ENCODE results near the gene CDC34.

The CDC34 gene

GRCh38 chr19:531753-532560, at the start of gene CDC34:
TSS of gene CDC34 (plus strand) at chr19:531760. CDS start at chr19:531932, 172 bp downstream.
- Histone ChIP-seq H3K4me1 (ENCODE audit: insufficient read depth, low read length) (no peaks in the 10 kb centered on the region), H3K36me3 (ENCODE audit: insufficient read depth, low read length) (peaks cover 5% of the 10 kb centered on the region; the same call in 1 of the 2 replicates), H3K9me3 (ENCODE audit: control insufficient read depth, insufficient read depth, low read length) (no peaks in the 10 kb centered on the region; the same call in 1 of the 2 replicates), H3K9ac (ENCODE audit: low read depth, low read length) (peak within 1 kb of the TSS; percentile 94)

DNA sequence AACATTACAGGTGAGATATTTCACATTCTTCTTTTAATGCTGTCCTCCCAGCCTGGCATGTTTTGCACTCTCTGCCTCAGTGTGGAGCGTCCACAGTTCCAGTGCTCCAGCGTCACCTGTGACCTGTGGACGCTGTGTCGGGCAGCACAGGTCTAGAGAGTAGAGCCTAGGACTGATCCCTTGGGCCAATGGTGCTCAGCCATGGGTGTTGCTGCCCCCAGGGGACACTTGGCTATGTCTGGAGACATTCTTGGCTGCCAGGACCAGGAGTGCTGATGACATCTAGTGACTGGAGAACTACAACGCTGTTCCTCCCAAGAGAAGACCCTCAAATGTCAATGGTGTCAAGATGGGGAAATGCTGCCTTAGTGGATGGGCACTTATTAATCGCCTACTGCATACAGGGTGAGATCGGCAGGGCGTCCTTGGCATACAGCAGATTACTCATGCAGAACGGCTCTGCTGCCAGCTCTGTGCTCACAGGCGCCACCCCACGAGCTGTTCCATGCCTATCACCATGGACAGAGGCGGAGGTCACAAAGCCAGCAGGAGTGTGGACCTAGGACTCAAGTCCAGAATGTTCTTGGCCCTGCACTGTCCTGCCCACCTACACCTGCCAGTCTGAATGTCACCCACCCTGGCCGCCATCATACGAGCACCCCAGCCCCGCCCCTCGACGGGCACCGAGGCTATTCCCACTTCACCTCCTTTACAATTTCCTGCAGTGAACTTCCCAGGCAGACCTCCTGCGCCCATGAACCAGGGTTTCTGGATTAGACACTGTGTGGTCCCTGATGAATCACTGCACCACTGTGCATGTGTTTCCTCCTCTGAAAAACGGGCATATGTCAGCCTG, 49.1 kb upstream of the CDC34 start:
- no peaks in the 10 kb centered on the region for H3K36me3 ChIP-seq (ENCODE audit: insufficient read depth, low read length)
- no peak overlapping the region for H3K9ac ChIP-seq (ENCODE audit: low read depth, low read length)
- H3K9me3 ChIP-seq (ENCODE audit: control insufficient read depth, insufficient read depth, low read length) = no peaks in the 10 kb centered on the region
- H3K4me1 ChIP-seq (ENCODE audit: insufficient read depth, low read length) = peaks cover 9% of the 10 kb centered on the region; the same call in 1 of the 2 replicates

DNA sequence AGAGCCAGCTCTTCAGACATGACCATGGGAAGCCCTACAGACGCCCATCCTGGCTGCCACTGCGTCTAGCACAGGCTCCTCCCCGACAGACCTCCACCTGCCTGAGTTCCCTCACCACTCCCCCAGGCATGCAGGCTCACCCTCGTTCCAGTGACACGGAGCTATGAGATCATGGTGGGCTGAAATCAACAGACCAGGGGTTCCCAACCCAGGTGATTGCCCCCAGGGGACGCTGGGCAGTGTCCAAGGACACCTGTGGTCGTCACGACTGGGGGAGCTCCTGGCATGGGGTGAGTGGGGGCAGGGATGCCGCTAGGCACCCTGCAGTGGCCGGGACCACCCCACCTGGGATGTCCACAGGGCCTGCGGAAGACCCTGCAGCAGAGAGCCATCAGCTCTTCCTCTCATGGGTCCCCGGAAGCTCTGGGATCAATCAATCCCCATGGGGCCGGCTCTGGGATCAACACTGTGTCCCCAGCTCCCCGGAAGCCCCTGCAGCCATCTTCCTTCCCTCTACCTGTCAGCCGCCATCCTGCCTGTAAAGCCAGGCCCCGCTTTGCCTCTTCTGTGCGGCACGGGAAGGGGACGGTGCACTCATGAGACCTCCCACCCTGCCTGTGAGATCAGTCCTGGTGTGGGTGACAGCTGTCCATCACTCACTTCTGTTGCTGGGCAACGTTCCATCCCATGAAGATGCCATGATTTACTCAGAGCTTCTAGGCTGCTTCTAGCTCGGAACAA, 48.1 kb upstream of the CDC34 start:
- H3K4me1 ChIP-seq (ENCODE audit: insufficient read depth, low read length) = peaks cover 9% of the 10 kb centered on the region; the same call in 1 of the 2 replicates
- H3K9me3 ChIP-seq (ENCODE audit: control insufficient read depth, insufficient read depth, low read length) = no peaks in the 10 kb centered on the region
- H3K9ac ChIP-seq (ENCODE audit: low read depth, low read length) = no peak overlapping the region
- H3K36me3 ChIP-seq (ENCODE audit: insufficient read depth, low read length) = no peaks in the 10 kb centered on the region

- Histone ChIP-seq H3K4me1 (ENCODE audit: insufficient read depth, low read length) (peaks cover 5% of the 10 kb centered on the region; the same call in 1 of the 2 replicates), H3K9me3 (ENCODE audit: control insufficient read depth, insufficient read depth, low read length) (no peaks in the 10 kb centered on the region), H3K9ac (ENCODE audit: low read depth, low read length) (no peak overlapping the region), H3K36me3 (ENCODE audit: insufficient read depth, low read length) (no peaks in the 10 kb centered on the region)
Measured at GRCh38 chr19:484494-484893, 47.1 kb upstream of the CDC34 start.

GRCh38 chr19:485077-485476, 46.5 kb upstream of the CDC34 start:
- no peaks in the 10 kb centered on the region for H3K9me3 ChIP-seq (ENCODE audit: control insufficient read depth, insufficient read depth, low read length)
- peaks cover 5% of the 10 kb centered on the region; the same call in 1 of the 2 replicates for H3K4me1 ChIP-seq (ENCODE audit: insufficient read depth, low read length)
- H3K9ac ChIP-seq (ENCODE audit: low read depth, low read length) = peak overlapping the region; percentile 61; the same call in 1 of the 2 replicates
- no peaks in the 10 kb centered on the region for H3K36me3 ChIP-seq (ENCODE audit: insufficient read depth, low read length)

GRCh38 chr19:485583-486236, 45.9 kb upstream of the CDC34 start:
- Histone ChIP-seq H3K36me3 (ENCODE audit: insufficient read depth, low read length) (no peaks in the 10 kb centered on the region), H3K9me3 (ENCODE audit: control insufficient read depth, insufficient read depth, low read length) (no peaks in the 10 kb centered on the region), H3K4me1 (ENCODE audit: insufficient read depth, low read length) (peaks cover 5% of the 10 kb centered on the region; the same call in 1 of the 2 replicates), H3K9ac (ENCODE audit: low read depth, low read length) (peak overlapping the region; percentile 61)

DNA sequence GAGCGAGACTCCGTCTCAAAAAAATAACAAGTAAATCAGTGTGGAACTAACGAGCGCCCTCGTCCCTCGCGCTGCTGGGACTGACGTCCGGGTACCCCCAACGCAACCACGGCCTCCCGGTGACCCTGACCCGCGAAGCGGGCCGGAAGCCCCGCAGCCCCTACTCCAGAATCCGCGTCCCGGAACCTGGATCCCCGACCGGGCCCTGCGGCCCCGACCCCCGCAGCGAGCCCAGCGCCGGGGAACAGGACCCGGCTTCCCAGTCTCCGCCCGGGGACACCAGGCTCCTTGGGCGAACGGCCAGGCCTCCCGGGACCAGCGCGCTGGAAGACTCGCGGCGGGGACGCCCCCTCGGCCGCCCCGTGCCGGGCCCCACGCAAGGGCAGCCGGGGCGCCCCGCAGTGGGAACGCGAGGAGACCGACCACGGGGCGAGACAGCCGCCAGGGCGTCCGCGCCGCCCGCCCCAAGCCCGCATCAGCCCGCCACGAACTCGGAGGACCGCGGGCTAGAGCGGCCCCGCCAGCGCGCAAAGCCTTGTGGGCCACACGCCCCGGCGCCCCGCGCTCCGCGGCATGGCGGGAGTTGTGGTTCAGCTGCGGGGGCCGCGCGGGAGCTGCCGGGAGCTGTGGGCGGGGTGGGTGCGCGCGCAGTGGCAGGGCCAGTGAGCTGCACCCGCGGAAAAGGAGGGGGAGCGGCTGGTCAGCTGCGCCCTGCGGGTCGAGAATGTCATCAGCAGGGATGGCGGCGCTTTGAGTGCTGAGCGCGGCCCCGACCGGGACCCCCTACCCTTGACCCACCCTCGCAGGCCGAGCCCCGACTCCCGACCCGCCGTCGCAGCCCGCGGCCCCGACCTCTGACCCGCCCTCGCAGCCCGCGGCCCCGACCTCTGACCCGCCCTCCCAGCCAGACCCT, 42.8 kb upstream of the CDC34 start:
- Histone ChIP-seq H3K4me1 (ENCODE audit: insufficient read depth, low read length) (peaks cover 5% of the 10 kb centered on the region; the same call in 1 of the 2 replicates), H3K9me3 (ENCODE audit: control insufficient read depth, insufficient read depth, low read length) (no peaks in the 10 kb centered on the region), H3K36me3 (ENCODE audit: insufficient read depth, low read length) (no peaks in the 10 kb centered on the region), H3K9ac (ENCODE audit: low read depth, low read length) (peak overlapping the region; percentile 98)

GRCh38 chr19:489418-490196, 42.0 kb upstream of the CDC34 start:
- H3K9ac ChIP-seq (ENCODE audit: low read depth, low read length) = peak overlapping the region; percentile 98
- no peaks in the 10 kb centered on the region for H3K9me3 ChIP-seq (ENCODE audit: control insufficient read depth, insufficient read depth, low read length)
- peaks cover 5% of the 10 kb centered on the region; the same call in 1 of the 2 replicates for H3K4me1 ChIP-seq (ENCODE audit: insufficient read depth, low read length)
- H3K36me3 ChIP-seq (ENCODE audit: insufficient read depth, low read length) = no peaks in the 10 kb centered on the region

DNA sequence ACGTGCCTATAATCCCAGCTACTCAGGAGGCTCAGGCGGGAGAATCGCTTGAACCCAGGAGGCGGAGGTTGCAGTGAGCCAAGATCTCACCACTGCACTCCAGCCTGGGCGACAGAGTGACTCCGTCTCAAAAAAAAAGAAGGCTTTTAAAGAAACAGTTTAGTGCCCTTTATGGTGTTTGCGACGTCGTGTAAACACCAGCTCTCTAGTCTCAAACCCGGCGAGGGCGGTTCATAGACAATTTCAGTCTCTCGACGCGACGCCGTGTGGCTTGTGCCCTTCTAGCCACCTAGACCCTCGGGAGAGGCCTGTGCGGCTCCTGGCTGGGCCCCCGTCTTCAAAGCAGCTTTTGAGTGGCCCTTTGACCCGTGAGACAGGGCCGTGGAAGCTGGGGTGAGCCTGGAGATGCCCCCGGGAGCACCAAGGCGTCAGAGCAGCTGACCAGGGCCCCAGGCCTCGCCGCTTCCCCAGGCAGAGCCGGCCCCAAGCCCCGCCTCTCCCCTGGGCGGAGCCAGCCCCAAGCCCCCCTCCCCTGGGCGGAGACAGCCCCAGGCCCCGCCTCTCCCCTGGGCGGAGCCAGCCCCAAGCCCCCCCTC, 40.3 kb upstream of the CDC34 start:
- no peaks in the 10 kb centered on the region for H3K9me3 ChIP-seq (ENCODE audit: control insufficient read depth, insufficient read depth, low read length)
- H3K36me3 ChIP-seq (ENCODE audit: insufficient read depth, low read length) = no peaks in the 10 kb centered on the region
- no peak overlapping the region; the same call in 1 of the 2 replicates for H3K9ac ChIP-seq (ENCODE audit: low read depth, low read length)
- peaks cover under 1% of the 10 kb centered on the region; the same call in 1 of the 2 replicates for H3K4me1 ChIP-seq (ENCODE audit: insufficient read depth, low read length)

GRCh38 chr19:492091-492531, 39.4 kb upstream of the CDC34 start:
- Histone ChIP-seq H3K36me3 (ENCODE audit: insufficient read depth, low read length) (no peaks in the 10 kb centered on the region), H3K9ac (ENCODE audit: low read depth, low read length) (no peak overlapping the region), H3K9me3 (ENCODE audit: control insufficient read depth, insufficient read depth, low read length) (no peaks in the 10 kb centered on the region), H3K4me1 (ENCODE audit: insufficient read depth, low read length) (no peaks in the 10 kb centered on the region; the same call in 1 of the 2 replicates)

- H3K9me3 ChIP-seq (ENCODE audit: control insufficient read depth, insufficient read depth, low read length) = no peaks in the 10 kb centered on the region
- no peaks in the 10 kb centered on the region; the same call in 1 of the 2 replicates for H3K4me1 ChIP-seq (ENCODE audit: insufficient read depth, low read length)
- no peak overlapping the region for H3K9ac ChIP-seq (ENCODE audit: low read depth, low read length)
- no peaks in the 10 kb centered on the region for H3K36me3 ChIP-seq (ENCODE audit: insufficient read depth, low read length)
Measured at GRCh38 chr19:493391-494170, 38.0 kb upstream of the CDC34 start.

Measured in ES-I3 (cell line).